Sciatic nerve (tissue), 2 donors: ENCODE measurements around the gene ERICH3. TPM values are rescaled to one million over a fixed set of nuclear protein-coding genes. Genes with fewer than 3 reads are reported as not detected.
A peak's percentile ranks its signal among the peaks of the same experiment; 100 is the strongest.

Experiments
- ATAC-seq: fragments of 200-7000 bp; cut with Tn5 transposase; one replicate; pipeline ENCODE4 v1.9.1; 2020; ENCODE audit warnings: mild to moderate bottlenecking, moderate library complexity
- DNase-seq: peaks from one replicate; pipeline ENCODE4 v3.0.0-alpha.2; 2020; ENCODE audit warnings: low spot score
- intact Hi-C: fragments of 100-400 bp; cut with DNase I; formaldehyde crosslinking; loops from one replicate; pipeline ENCODE4 v1.14.2; 2022
- total RNA-seq: library from RNA; stranded (reverse); fragmentation: NEBNext Ultra II Directional; extraction: Animal tissue kit (Norgen Biotek cat#: 25700); gene quantifications from one replicate; pipeline ENCODE4 v1.2.1, GENCODE V29; 2021
- donor health status: DM: no; HTN: no; CAD: no.
- donor health status: DM: no; HTN: no; CAD: no.

Gene ERICH3
- total RNA-seq, 1 donor from 2014 or later = 0.45 TPM

DNA sequence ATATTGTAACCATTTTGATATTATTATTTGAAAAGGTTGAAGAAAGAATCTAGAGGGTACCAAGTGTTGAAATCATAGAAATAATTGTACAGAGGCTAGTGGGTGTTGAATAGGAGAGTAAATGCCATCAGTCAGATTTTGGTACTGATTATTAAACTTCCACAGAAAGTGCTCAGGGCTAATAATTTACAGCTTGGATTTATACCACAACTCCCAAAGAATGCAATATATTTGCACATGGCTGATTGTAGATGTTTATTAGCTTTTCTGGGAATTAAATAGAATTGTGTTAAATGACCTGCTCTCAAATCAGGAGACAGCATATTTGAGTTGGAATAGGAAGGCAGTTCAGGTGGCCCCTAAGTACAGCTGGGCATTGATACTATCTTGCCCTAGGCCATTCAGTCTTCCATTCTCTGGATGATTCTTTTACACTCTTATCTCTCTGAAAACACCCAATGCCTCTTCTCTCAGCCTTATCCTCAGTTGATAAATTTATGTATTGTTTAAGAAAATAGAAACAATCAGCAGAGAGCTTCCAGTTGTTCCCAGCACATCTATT is 63.7 kb downstream of the ERICH3 start:
- ATAC-seq = no peak
- no peak for DNase-seq
- intact Hi-C loops = no loop called here

DNA sequence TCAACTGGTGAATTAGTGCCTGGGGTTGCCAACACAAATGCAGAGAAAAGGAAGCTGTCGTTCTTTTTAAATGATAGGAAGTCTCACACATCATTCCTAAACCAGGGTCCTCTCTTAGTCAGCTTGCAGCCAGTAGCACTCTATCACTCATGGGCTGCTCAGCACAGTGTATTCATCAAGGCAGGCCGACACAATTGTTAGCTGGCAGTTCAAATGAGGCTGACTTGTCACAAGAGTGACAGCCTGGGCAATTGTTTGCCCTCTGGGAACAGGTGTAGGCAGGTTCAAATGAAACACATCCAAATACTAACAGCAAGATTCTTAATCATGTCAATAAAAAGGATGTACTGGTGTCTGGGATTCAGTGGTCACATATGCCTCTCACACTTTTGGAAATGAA is 76.9 kb downstream of the ERICH3 start:
- DNase-seq (no peak), ATAC-seq (no peak)
- intact Hi-C loops = no loop called here

DNA sequence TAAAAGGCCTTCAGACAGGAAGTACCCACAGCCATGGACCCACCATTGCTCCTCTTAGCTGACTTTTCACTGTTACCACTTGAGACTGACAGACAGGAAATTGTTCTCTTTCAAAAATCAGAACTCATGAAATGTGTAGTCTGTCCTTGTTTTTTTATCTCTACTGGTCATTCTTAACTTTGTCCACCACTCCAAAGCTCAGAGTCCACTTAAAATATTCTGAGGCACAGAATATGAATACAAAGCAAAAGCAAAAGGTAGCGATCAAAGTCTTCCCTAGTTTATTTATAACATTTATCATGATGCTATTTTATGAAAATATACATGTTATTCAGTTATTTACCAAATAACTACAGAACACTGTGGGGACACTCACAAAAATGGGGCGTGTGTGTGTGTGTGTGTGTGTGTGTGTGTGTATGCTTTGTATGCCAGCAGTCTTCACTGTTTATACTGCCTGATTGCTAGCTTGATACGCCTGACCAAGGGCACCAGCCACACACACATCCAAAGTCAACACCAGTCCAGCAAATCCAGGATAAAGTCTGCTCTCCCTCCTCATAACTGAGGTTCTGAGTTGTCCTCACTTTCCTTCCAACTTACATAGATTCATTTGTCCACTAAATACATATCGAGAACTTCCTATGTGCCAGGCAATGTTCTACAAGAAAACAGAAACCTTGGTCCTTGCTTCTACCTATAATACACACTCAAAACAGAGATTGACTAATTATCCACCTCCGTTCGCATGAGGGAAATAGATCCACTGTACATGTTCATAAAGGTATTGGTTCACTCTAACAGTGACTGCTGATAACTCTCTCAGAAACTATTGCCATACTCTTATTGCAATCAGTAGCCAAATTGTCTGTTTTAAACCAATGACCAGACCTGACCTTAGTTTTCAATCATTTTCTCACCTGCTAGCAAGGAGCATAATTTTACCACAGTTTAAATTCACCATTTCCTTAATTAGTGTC is 79.4 kb downstream of the ERICH3 start:
- ATAC-seq (no peak), DNase-seq (no peak)
- intact Hi-C loops = no loop called here

DNA sequence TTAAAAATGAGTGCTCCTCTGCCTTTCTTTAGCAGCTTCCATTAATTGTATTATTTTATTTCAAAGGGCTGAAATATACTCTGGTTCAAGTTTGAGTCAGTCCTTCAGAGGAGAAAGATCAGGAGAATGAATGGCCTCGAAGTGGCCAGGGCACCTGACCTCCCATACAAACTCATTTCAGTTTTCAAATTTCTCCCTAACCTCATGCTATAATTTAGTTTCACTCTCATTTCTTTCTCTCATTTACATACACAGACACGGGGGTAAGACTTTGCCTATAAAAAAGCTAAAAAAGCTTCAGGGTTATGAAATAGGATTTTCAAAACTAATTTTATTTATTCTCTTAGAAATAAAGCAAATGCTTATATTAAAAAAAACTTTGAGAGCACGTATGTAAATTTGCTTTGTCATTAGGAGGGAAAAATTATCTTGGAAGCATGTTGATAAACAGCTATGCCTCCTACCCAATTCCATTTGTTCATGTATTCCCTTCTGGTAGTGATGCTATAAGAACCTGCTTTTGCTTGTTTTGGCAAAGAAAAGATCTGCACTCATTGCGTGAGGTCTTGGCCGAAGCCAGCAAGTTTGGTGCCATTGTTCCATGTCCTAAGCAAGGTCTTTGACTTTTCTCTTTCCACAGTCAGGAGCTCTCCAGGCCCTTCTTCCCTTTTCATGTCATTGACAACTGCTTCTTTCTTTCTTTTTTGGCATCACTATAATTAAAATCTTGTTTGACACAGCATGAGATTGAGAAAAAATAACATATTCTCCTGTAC is 80.8 kb downstream of the ERICH3 start:
- ATAC-seq (no peak), DNase-seq (no peak)
- intact Hi-C loops = no loop called here

DNA sequence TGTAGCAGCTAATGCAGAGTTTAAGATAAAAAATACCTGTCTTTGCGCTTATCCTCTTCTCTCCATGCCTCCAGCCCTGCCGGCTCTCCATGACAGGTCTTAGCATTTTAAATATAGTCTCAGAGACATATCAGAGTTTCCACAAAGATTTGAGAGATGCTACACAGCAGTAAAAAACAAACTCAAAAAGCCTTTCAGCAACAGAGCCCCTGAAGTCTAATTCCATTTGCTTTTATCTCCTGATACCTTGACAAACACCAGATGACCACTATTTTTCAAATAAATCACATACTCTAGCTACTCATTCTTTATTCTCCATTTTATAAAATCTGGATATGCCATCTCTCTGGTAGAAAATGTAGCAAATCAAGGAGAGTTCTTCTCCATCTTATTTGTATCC is 81.6 kb downstream of the ERICH3 start:
- DNase-seq (no peak), ATAC-seq (no peak)
- intact Hi-C loops = no loop called here

DNA sequence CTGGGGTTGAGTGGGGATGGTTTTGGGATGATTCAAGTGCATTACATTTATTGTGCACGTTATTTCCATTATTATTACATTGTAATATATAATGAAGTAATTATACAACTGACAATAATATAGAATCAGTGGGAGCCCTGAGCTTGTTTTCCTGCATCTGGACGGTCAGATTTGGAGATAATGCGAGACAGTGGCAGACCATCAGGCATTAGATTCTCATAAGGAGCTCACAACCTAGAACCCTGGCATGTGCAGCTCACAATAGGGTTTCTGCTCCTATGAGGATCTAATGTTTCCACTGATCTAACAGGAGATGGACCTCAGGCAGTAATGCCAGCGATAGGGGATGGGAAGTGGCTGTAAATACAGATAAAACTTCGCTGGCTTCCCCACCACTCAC is 83.3 kb downstream of the ERICH3 start:
- intact Hi-C loops = no loop called here
- ATAC-seq = no peak
- DNase-seq = no peak

DNA sequence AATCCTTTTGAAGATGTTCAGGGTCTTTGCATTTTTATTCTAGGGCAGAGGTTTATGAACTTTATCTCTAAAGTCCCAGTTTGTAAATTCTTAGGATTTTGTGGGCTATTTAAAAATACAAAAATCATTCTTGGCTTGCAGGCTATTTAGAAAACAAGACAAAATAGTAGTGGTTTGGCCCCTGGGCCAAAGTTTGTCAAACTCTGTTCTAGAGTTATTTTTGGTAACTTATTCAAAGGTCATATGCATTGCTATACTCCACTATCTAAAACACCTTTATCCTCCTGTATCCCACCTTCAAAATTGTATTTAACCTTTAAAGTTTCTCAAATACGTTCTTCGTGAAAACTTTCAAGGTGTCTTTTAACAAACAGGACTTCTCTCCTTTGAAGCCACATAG is 85.7 kb downstream of the ERICH3 start:
- ATAC-seq (no peak), DNase-seq (no peak)
- intact Hi-C loops = no loop called here

DNA sequence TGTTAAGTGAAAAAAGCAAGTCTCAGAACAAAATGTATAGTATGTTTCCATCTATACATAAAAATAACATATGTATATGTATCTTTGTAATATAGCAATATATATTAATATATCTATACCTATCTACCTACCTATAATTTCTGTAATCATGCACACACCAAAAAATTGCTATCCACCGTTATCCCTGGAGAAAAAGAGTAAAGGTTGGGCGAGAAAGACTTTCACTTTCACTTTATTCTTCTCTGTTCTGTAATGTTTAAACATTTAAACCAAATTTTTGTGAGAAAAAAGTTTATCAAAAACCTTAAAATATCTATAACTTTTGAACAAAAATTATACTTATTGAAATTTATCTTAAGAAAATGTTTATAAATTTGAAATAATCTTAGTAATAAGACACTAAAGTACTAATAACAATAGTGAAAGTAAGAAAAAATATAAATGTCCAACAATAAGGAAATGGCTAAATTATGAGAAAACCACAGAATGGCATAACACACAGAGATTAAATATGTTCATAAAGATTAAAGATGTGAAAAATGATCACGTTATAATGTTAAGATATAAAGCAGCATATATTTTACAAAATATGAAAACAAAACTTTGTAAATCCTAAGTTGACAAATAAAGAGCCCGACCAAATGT is 87.2 kb downstream of the ERICH3 start:
- intact Hi-C loops = no loop called here
- DNase-seq (no peak), ATAC-seq (no peak)

DNA sequence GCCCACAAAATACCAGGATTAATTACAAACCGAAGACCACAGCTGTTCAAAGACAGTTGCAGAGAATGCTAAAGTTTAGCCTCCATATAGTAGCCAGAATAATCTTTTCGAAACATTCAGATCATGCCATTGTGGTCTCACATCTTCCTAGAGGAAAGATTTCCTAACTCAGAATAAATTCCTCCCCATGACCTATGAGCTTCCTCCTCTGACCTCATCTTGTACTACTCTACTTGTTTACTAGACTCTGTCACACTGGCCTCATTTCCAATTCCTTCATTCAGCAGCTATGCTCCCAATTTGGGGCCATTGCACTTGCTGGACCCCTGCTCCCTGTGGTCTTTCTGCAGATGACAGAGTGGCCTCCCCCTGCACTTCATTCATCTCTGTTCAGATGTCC is 89.4 kb downstream of the ERICH3 start:
- ATAC-seq (peak; percentile 62), DNase-seq (no peak)
- intact Hi-C loops = no loop called here

DNA sequence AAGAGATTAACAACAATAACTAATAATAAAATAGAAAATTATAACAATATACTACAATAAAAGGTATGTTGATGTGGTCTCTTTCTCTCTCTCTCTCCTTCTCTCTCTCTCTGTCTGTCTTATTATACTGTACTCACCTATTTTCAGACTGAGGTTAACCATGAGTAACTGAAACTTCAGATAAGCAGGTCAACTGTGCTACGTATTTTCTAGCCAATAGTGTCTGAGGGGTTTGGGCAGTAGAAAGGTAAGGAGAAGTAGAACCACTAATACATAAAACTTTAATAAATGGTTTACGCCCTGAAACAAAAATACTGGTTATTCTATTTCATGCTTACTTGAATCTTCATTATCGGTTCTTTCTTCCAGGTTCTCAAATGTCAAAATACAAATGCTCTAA is 90.2 kb downstream of the ERICH3 start:
- DNase-seq (no peak), ATAC-seq (no peak)
- intact Hi-C loops = no loop called here

DNA sequence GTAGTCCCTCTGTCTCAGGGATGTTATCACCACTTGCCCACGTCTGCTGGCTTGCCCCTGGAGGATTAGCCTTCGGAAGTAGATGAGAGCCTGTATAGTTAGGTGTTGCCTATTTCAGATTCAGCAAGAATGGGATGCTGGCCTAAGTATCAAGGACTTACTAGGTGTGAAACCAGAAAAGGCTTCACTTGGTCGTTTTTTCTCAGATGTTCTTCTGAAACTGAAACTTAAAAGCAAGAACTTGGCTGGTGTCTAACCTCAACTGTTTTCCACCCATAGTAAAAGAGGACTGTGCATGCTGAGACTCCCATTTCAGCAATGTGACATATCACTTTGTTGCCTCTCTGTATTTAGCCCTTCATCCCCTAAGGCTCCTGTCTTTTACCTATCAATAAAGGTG is 94.2 kb downstream of the ERICH3 start:
- DNase-seq = no peak
- ATAC-seq = no peak
- intact Hi-C loops = no loop called here

DNA sequence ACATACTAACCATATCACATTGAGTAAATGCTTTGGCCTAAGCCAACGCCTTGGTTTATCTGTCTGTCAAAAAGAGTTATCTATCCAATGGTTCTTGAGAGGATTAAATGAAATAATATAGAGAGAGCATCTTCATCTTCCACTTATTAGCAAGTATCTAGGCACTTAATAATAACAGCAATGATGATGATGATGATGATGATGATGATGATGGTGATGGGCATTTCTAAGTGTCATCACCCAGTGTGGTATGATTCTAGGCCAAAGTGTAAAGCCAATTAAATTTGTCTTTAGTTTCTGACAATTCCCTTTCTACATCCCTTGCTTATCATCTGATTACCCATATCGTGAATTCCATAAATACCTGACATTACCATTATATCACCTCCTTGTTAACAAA is 95.5 kb downstream of the ERICH3 start:
- intact Hi-C loops = no loop called here
- DNase-seq (no peak), ATAC-seq (no peak)

DNA sequence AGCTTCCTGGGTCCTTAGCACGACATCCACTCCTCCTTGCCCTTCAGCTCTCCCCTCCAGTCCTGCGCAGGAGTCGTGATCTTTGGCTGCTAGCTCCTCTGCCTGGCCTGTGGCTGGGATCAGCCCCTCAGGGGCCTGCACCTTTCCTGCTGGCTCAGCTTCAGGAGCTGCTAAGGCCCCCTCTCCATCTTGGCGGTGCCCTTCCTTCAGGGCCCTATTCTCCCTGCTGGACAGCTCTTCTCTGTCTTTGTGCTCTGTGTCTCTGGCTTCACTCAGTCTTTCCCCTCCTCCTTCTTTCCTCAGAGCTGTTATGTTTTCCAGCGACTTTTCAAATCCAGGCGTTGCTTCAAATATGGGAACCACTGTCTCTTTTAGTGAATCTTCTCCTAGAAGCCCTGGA is 101.7 kb downstream of the ERICH3 start:
- intact Hi-C loops = no loop called here
- ATAC-seq = no peak
- no peak for DNase-seq

DNA sequence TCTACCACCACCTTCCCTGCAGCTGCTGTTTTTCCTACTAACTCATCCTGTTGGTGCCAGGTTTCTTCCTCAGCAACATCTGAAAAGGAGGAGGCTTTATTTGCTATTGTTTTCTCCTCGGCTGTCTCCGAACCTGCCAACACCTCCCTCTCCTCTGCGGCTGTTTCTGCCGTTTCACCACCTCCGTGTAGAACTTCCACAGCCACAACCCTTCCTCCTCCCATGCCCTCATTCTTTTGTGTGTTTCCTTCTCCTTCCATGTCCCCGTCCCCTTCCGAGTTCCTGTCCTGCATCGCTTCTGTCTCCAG is 102.1 kb downstream of the ERICH3 start:
- DNase-seq = no peak
- intact Hi-C loops = no loop called here
- no peak for ATAC-seq

DNA sequence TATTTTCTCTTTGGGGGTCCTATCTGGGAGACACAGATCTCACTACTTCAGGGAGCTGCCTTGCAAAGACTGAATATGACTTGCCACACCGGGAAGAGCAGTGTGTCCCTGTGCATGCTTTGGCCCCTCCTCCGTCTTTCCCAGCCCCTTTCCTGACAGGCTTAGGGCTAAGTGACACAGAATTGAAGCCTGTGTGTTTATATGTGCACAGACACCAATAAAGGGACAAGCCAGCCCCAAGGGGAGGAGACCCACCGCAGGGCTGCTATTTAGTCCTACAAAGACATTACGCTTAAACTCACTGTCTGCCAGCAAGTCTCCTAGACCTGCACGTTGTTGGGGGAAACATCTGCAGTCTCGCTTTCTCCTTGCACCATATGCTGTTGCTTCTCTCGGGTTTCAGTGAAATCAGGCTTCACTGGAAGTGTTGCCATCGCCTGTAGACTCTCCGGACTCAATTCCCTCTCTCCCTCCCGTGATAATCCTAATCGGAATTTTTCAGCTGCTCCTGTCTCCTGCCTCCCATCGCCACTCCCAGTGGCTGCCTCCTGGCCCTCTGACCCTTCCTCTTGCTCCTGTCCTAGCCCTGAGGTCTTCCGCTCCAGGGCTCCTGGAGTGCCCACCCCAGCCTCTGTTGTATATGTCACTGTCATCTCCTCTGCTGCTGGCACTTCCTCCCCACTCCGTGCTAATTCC is 102.6 kb downstream of the ERICH3 start:
- ATAC-seq = no peak
- intact Hi-C loops = no loop called here

DNA sequence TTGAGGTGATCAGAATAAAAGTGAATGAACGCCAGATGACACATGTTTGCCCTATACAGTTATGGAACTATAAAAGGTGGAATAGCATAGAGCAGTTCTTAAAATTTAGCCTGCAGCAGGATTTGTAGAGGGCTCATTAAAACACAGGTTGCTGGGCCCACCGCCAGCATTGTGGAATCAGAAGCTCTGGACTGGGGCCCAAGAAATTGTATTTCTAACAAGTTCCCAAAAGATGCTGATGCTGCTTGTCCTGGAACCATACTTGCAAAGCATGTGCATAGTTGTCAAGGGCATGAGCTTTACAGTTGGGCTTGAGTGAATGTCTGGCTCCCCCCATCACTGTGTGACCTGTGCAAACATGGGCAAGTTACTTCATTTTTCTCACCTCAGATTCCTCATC is 123.7 kb downstream of the ERICH3 start:
- no peak for DNase-seq
- no peak for ATAC-seq
- intact Hi-C loops = no loop called here

More for the DNA sequence above, 102.6 kb downstream of the ERICH3 start:
- DNase-seq = no peak

DNA sequence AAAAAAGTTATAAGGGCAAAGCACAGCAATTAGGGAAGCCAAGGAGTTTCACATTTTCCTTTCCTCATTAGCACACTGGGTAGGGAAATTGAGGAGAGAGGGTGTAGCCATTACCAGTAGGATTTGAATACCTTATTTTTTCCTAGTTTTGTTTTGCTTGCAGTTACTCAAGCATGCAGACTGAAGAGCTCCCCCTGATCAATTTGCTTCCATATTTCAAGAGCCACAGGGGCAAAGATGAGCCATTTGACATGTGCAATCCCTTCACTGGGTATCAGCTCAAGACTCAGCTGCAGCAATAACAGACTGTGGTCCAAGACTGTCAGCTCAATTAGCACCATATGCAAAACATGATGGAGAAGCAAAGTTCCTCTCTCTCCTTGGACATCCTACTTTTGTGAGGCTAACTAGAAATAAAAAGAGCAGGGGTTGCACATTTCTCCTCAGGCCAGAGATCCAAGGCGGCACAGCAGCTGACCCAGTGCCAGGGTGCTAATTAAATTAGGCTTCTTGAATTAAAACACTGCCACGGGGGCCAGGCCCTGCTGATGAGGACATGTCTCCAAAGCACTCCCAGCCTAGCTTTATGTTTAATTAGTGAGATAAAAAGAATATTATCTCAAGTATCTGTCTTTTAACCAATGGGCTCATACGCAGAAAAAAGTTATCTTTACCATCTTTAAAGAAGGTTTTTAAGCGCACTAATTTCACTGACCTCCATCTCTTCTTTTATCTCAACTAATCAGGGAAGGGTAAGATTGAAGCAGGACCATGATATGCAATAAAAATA is 124.4 kb downstream of the ERICH3 start:
- DNase-seq = no peak
- intact Hi-C loops = no loop called here

DNA sequence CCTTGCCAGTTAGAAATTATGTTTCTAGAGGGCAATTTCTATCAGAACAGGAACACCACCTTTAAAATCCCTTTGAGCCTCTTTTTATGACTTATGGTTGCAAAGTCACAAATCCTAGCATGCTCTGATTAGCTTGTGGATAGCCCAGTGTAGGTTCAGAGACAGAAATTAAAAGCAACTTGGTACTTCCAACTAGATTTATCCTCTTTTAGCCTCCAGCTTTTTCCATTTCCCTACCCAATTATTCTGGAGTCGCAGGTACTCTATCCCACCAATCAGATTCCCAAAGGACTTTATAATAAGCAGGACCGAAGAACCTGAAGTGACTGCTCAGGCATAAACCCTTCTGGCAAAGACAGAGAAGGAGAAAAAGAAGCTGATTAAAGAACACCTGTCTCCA is 127.8 kb downstream of the ERICH3 start:
- intact Hi-C loops = no loop called here
- no peak for ATAC-seq

More for the DNA sequence above, 124.4 kb downstream of the ERICH3 start:
- no peak for ATAC-seq

More for the DNA sequence above, 127.8 kb downstream of the ERICH3 start:
- DNase-seq = no peak
